H1 (cell line): ENCODE data around the gene UPF1. TPM values are rescaled to one million over a fixed set of nuclear protein-coding genes. Genes with fewer than 3 reads are reported as not detected.

Experiments
- CTCF ChIA-PET: fragments of 300-600 bp; sonication (Branson Sonifier 250); formaldehyde crosslinking; loops from one replicate; lab custom pipeline; 2021; ENCODE audit not compliant: partially characterized antibody; lab: Charles Lee
- POLR2A ChIA-PET: fragments of 300-600 bp; sonication (Branson Sonifier 250); formaldehyde crosslinking; loops from one replicate; lab custom pipeline; 2021; ENCODE audit warnings: inconsistent platforms; ENCODE audit not compliant: partially characterized antibody; lab: Charles Lee
- DNase-seq, 2 experiments: peaks; one replicate each; pipeline versions ENCODE4 v3.0.0 to v3.0.0-alpha.2; 2010 to 2022; ENCODE audit warnings: low spot score in 2 of 2, low read depth in 1 of 2, mixed read lengths in 1 of 2
- FAIRE-seq: peaks from 2 replicates; lab custom pipeline; 2011; peaks lifted over from hg19 to GRCh38; lab: Jason Lieb, UNC
- H2AFZ ChIP-seq: 2 replicates; pipeline ENCODE4 v1.8.1; 2012; ENCODE audit warnings: low read length, inconsistent platforms
- H2AK5ac ChIP-seq: 2 replicates; pipeline ENCODE4 v1.6.1; 2013; ENCODE audit warnings: low read depth, low read length
- H2BK120ac ChIP-seq: replicated peaks from 2 replicates; pipeline ENCODE3; 2013; ENCODE audit warnings: low read depth, low read length, inconsistent platforms
- H2BK12ac ChIP-seq: 2 replicates; pipeline ENCODE4 v1.6.1; 2013; ENCODE audit warnings: low read depth, low read length
- H2BK15ac ChIP-seq: 2 replicates; pipeline ENCODE4 v1.6.1; 2013; ENCODE audit warnings: low read length
- H2BK20ac ChIP-seq: 2 replicates; pipeline ENCODE4 v1.6.1; 2013; ENCODE audit warnings: low read length
- H2BK5ac ChIP-seq: 2 replicates; pipeline ENCODE4 v1.6.1; 2013; ENCODE audit warnings: low read depth, low read length
- H3K14ac ChIP-seq: 2 replicates; pipeline ENCODE4 v1.6.1; 2013; ENCODE audit warnings: inconsistent platforms; ENCODE audit not compliant: insufficient read length
- H3K18ac ChIP-seq: 2 replicates; pipeline ENCODE4 v1.6.1; 2013; ENCODE audit warnings: low read length; ENCODE audit errors: extremely low read depth
- H3K23ac ChIP-seq: 2 replicates; pipeline ENCODE4 v1.6.1; 2013; ENCODE audit warnings: inconsistent platforms; ENCODE audit not compliant: insufficient read length
- H3K23me2 ChIP-seq: 2 replicates; pipeline ENCODE4 v1.6.1; 2013; ENCODE audit warnings: low read depth, low read length
- H3K27ac ChIP-seq: 2 replicates; pipeline ENCODE4 v1.6.1; 2011; ENCODE audit warnings: low read depth, low read length, inconsistent platforms
- H3K27me3 ChIP-seq, 4 experiments: replicated peaks in 1 of 4; 1 replicate in 1 of 4; 2 replicates in 3 of 4; pipeline versions ENCODE4 v1.6.1 to v1.8.1; 2011 to 2013; ENCODE audit warnings: low read length in 3 of 4, mild to moderate bottlenecking in 3 of 4, inconsistent platforms in 2 of 4, mixed read lengths in 2 of 4, moderate library complexity in 1 of 4; ENCODE audit not compliant: control insufficient read depth in 3 of 4, insufficient read depth in 3 of 4; ENCODE audit errors: extremely low read depth in 1 of 4
- H3K36me3 ChIP-seq, 4 experiments: 2 replicates each; pipeline versions ENCODE4 v1.6.1 to v1.8.1; 2011 to 2013; ENCODE audit warnings: mild to moderate bottlenecking in 4 of 4, low read length in 3 of 4, moderate library complexity in 2 of 4, control low read depth in 1 of 4, inconsistent platforms in 1 of 4; ENCODE audit not compliant: insufficient read depth in 4 of 4, control insufficient read depth in 2 of 4
- H3K4ac ChIP-seq: replicated peaks from 2 replicates; pipeline ENCODE3; 2013; ENCODE audit warnings: low read length, low read depth, mixed read lengths, inconsistent platforms; ENCODE audit not compliant: insufficient read length
- H3K4me1 ChIP-seq, 4 experiments: replicated peaks in 1 of 4; 1 replicate in 1 of 4; 2 replicates in 3 of 4; pipeline versions ENCODE4 v1.6.1 to v1.8.1; 2011 to 2013; ENCODE audit warnings: low read length in 3 of 4, inconsistent platforms in 2 of 4, mixed read lengths in 1 of 4; ENCODE audit not compliant: insufficient read depth in 4 of 4, control insufficient read depth in 3 of 4
- H3K4me2 ChIP-seq, 2 experiments: 2 replicates each; pipeline versions ENCODE4 v1.6.1 to v1.8.1; 2011 to 2013; ENCODE audit warnings: low read depth in 2 of 2, low read length in 2 of 2, control low read depth in 1 of 2, inconsistent platforms in 1 of 2, mild to moderate bottlenecking in 1 of 2; ENCODE audit not compliant: insufficient read depth in 1 of 2
- H3K4me3 ChIP-seq, 4 experiments: fragments of 200-600, 300-600 bp in 1 of 4; sonication (generic), shearing (Covaris generic), sonication (Bioruptor Twin) in 1 of 4; 2 replicates each; pipeline versions ENCODE4 v1.5.1 to v1.8.1; 2011 to 2016; ENCODE audit warnings: low read length in 4 of 4, low read depth in 3 of 4, control low read depth in 2 of 4, inconsistent platforms in 2 of 4, mild to moderate bottlenecking in 2 of 4, mixed read lengths in 1 of 4, moderate library complexity in 1 of 4; ENCODE audit not compliant: insufficient read depth in 2 of 4; ENCODE audit errors: extremely low read depth in 1 of 4
- H3K56ac ChIP-seq: replicated peaks from 2 replicates; pipeline ENCODE3; 2013; ENCODE audit warnings: low read depth, mild to moderate bottlenecking, mixed read lengths, low read length, inconsistent platforms; ENCODE audit not compliant: insufficient read length
- H3K79me1 ChIP-seq: 2 replicates; pipeline ENCODE4 v1.6.1; 2013; ENCODE audit warnings: low read depth, low read length, control low read depth
- H3K79me2 ChIP-seq, 2 experiments: 2 replicates each; pipeline versions ENCODE4 v1.6.1 to v1.8.1; 2012 to 2013; ENCODE audit warnings: low read length in 2 of 2, mild to moderate bottlenecking in 2 of 2, inconsistent platforms in 1 of 2; ENCODE audit not compliant: insufficient read depth in 2 of 2, control insufficient read depth in 1 of 2
- H3K9ac ChIP-seq, 4 experiments: replicated peaks in 1 of 4; 1 replicate in 1 of 4; 2 replicates in 3 of 4; pipeline versions ENCODE4 v1.6.1 to v1.8.1; 2011 to 2013; ENCODE audit warnings: low read depth in 3 of 4, low read length in 3 of 4, control low read depth in 2 of 4, mild to moderate bottlenecking in 2 of 4, moderate library complexity in 2 of 4, inconsistent platforms in 1 of 4; ENCODE audit errors: extremely low read depth in 1 of 4
- H3K9me3 ChIP-seq, 2 experiments: 2 replicates each; pipeline versions ENCODE4 v1.6.1 to v1.8.1; 2012 to 2013; ENCODE audit warnings: mild to moderate bottlenecking in 2 of 2, moderate library complexity in 2 of 2, control low read depth in 1 of 2, inconsistent platforms in 1 of 2, low read depth in 1 of 2, low read length in 1 of 2, mixed read lengths in 1 of 2; ENCODE audit not compliant: insufficient read depth in 2 of 2
- H4K20me1 ChIP-seq, 2 experiments: replicated peaks in 1 of 2; 2 replicates each; pipeline versions ENCODE3 to v1.8.1; 2011 to 2013; ENCODE audit warnings: inconsistent platforms in 2 of 2, low read length in 2 of 2, mild to moderate bottlenecking in 1 of 2; ENCODE audit not compliant: insufficient read depth in 2 of 2, control insufficient read depth in 1 of 2
- H4K5ac ChIP-seq: 2 replicates; pipeline ENCODE4 v1.6.1; 2013; ENCODE audit warnings: low read length, low read depth, mixed read lengths, inconsistent platforms; ENCODE audit not compliant: insufficient read length
- H4K8ac ChIP-seq: 2 replicates; pipeline ENCODE4 v1.8.0; 2013; ENCODE audit warnings: mild to moderate bottlenecking, moderate library complexity, low read length, inconsistent platforms; ENCODE audit not compliant: insufficient read depth; ENCODE audit errors: extremely low read depth
- H4K91ac ChIP-seq: replicated peaks from 2 replicates; pipeline ENCODE3; 2013; ENCODE audit warnings: low read length, mixed read lengths, inconsistent platforms; ENCODE audit not compliant: insufficient read length
- CHD1 ChIP-seq: IDR thresholded peaks from 2 replicates; pipeline ENCODE4 v1.6.1; 2012; ENCODE audit warnings: low read depth, low read length, improper control_type of control experiment
- SRF ChIP-seq: IDR thresholded peaks from 2 replicates; pipeline ENCODE4 v1.6.1; 2011; ENCODE audit warnings: mild to moderate bottlenecking, low read depth, low read length, moderate library complexity
- WGBS, 2 experiments: shearing (Covaris generic) in 1 of 2; methylation state at CpG; one replicate each; pipeline versions ENCODE4 v1.1.6 to v1.1.7; 2013 to 2015; ENCODE audit warnings: low lambda C conversion rate in 2 of 2, mixed read lengths in 2 of 2, inconsistent platforms in 1 of 2, low coverage in 1 of 2, missing lambda C conversion rate in 1 of 2; ENCODE audit not compliant: insufficient replicate concordance in 2 of 2, insufficient coverage in 1 of 2, insufficient read length in 1 of 2; ENCODE audit errors: extremely low coverage in 1 of 2, missing lambda C conversion rate in 1 of 2; 5-methylcytosine and 5-hydroxymethylcytosine counted together
- polyA plus RNA-seq, 7 experiments: library from polyadenylated mRNA; depleted of rRNA in 3 of 7; stranded (reverse) in 5 of 7; unstranded in 2 of 7; fragments of >200 nt in 5 of 7; fragments of 200-250 nt in 2 of 7; gene quantifications; 1 replicate in 5 of 7; 2 replicates in 1 of 7; 4 replicates in 1 of 7; pipeline versions ENCODE4 v1.2.1 to v1.2.3, GENCODE V29; 2011 to 2013; ENCODE audit warnings: missing spikeins in 2 of 7, mixed read lengths in 2 of 7
- total RNA-seq: library from RNA; stranded (reverse); fragmentation: NEBNext Ultra II Directional; extraction: Animal tissue kit (Norgen Biotek cat#: 25700); gene quantifications from 2 replicates; pipeline ENCODE4 v1.2.1, GENCODE V29; 2021

Gene UPF1
- total and polyA plus RNA-seq, 2 of the 8 experiments (the other 6 are each of a cell fraction or from before 2014, with no cell fraction given): 46.4 to 62.0 TPM

DNA sequence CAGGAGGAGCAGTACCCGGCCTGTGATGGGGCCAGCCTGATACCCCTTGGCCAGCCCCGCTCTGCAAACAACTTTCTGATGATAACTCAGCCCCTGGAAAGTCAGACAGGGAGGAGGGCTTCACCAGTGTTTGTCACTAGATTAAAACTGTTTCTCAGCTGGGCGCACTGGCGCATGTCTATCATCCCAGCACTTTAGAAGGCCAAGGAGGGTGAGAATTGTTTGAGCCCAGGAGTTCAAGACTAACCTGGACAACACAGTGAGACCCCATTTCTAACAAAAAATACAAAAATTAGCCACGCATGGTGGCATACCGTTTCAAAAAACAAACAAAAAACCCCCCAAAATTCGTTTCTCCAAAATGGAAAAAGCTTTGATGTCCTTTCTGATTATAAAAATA lies 69.7 kb downstream of the UPF1 start:
- 87% methylated on average over 7 of the region's 7 CpGs; no CpG with 5 or more reads in 1 of the 2 experiments for WGBS, 2 experiments
- no peak overlapping the region for H2BK12ac ChIP-seq
- POLR2A ChIA-PET: interaction anchor here (0.6 to 1.0 kb wide), 2 partner anchors 22 to 100 kb away, joined by 3 read pairs; no protein-coding TSS in a partner anchor
- peaks cover 0 to 11% (median 0%) of the 10 kb centered on the region in 4 experiments; a peak in 3 of 8 replicates for H3K36me3 ChIP-seq
- H3K4me1 ChIP-seq: peaks cover 0 to 5% (median 0%) of the 10 kb centered on the region in 4 experiments; a peak in 1 of 7 replicates
- H3K18ac ChIP-seq: no peak overlapping the region
- H4K8ac ChIP-seq: no peak overlapping the region
- H2BK20ac ChIP-seq: no peak overlapping the region
- H3K27ac ChIP-seq: no peak overlapping the region
- H2BK120ac ChIP-seq: no peak overlapping the region
- H3K56ac ChIP-seq: no peak overlapping the region
- H4K5ac ChIP-seq: no peak overlapping the region
- H3K9me3 ChIP-seq: no peaks in the 10 kb centered on the region
- no peak overlapping the region for H2AK5ac ChIP-seq
- no peak overlapping the region for H4K91ac ChIP-seq
- no peak overlapping the region for H3K4ac ChIP-seq
- H2BK5ac ChIP-seq: no peak overlapping the region
- no peaks in the 10 kb centered on the region for H3K79me1 ChIP-seq
- no peak overlapping the region for H3K9ac ChIP-seq
- no peak for FAIRE-seq
- no peak overlapping the region for H3K23ac ChIP-seq
- no peaks in the 10 kb centered on the region for H3K79me2 ChIP-seq
- no peak overlapping the region for H3K4me2 ChIP-seq
- no peak overlapping the region for H3K4me3 ChIP-seq
- CTCF ChIA-PET: interaction anchor here (0.9 to 7.8 kb wide), 4 partner anchors 8 to 35 kb away, joined by 3 to 34 read pairs (median 3); partner anchors contain the start of genes COPE and DDX49
- H3K14ac ChIP-seq: no peak overlapping the region
- TF ChIP-seq CHD1: no peak
- TF ChIP-seq SRF: no peak
- peaks cover 0 to 8% (median 6%) of the 10 kb centered on the region in 4 experiments; a peak in 4 of 7 replicates for H3K27me3 ChIP-seq
- H3K23me2 ChIP-seq: no peaks in the 10 kb centered on the region
- peaks cover 5 to 11% of the 10 kb centered on the region in 2 experiments for H4K20me1 ChIP-seq
- no peak overlapping the region for H2BK15ac ChIP-seq
- H2AFZ ChIP-seq: no peak overlapping the region
- DNase-seq: no peak
